Neuronal stem cell (in vitro differentiated cells): ENCODE results near the gene AP5Z1.

Experiments used
- DNase-seq: peaks from one replicate; pipeline ENCODE4 v3.0.0-alpha.2; 2013; ENCODE audit warnings: low spot score
- H2AFZ ChIP-seq: one replicate; pipeline ENCODE4 v1.6.1; 2013; ENCODE audit warnings: mild to moderate bottlenecking, low read length, inconsistent platforms
- H2AK5ac ChIP-seq: 2 replicates; pipeline ENCODE4 v1.6.1; 2013; ENCODE audit warnings: low read depth, mild to moderate bottlenecking, inconsistent platforms, low read length, moderate library complexity, mixed read lengths
- H2BK120ac ChIP-seq: 2 replicates; pipeline ENCODE4 v1.6.1; 2013; ENCODE audit warnings: low read depth, mild to moderate bottlenecking, inconsistent platforms, low read length, moderate library complexity, mixed read lengths
- H2BK12ac ChIP-seq: one replicate; pipeline ENCODE4 v1.6.1; 2013; ENCODE audit warnings: low read length, inconsistent platforms
- H2BK15ac ChIP-seq: 2 replicates; pipeline ENCODE4 v1.6.1; 2013; ENCODE audit warnings: mild to moderate bottlenecking, low read length, inconsistent platforms, mixed read lengths
- H2BK5ac ChIP-seq: one replicate; pipeline ENCODE4 v1.6.1; 2013; ENCODE audit warnings: inconsistent platforms, mild to moderate bottlenecking, low read length, moderate library complexity
- H3K14ac ChIP-seq: one replicate; pipeline ENCODE4 v1.6.1; 2013; ENCODE audit warnings: low read length, inconsistent platforms
- H3K18ac ChIP-seq: 2 replicates; pipeline ENCODE4 v1.6.1; 2013; ENCODE audit warnings: low read length, inconsistent platforms
- H3K23ac ChIP-seq: 2 replicates; pipeline ENCODE4 v1.6.1; 2013; ENCODE audit warnings: low read depth, mild to moderate bottlenecking, mixed read lengths, low read length, inconsistent platforms; ENCODE audit not compliant: poor library complexity
- H3K27ac ChIP-seq: replicated peaks from 3 replicates; pipeline ENCODE4 v1.5.1; 2013; ENCODE audit warnings: low read length, inconsistent platforms
- H3K27me3 ChIP-seq, 3 experiments: 2 replicates each; pipeline ENCODE4 v1.6.1; 2013; ENCODE audit warnings: low read length in 3 of 3, mild to moderate bottlenecking in 2 of 3, inconsistent platforms in 1 of 3, low read depth in 1 of 3, mixed read lengths in 1 of 3, moderate library complexity in 1 of 3; ENCODE audit not compliant: control insufficient read depth in 3 of 3, insufficient read depth in 3 of 3
- H3K36me3 ChIP-seq, 2 donors: replicated peaks in 1 of 2; 2 replicates each; pipeline ENCODE4 v1.6.1; 2013; ENCODE audit warnings: low read length in 2 of 2; ENCODE audit not compliant: control insufficient read depth in 2 of 2, insufficient read depth in 2 of 2
- H3K4ac ChIP-seq: 2 replicates; pipeline ENCODE4 v1.6.1; 2013; ENCODE audit warnings: inconsistent platforms, mild to moderate bottlenecking, low read length, moderate library complexity
- H3K4me1 ChIP-seq, 2 donors: 1 replicate in 1 of 2; 2 replicates in 1 of 2; pipeline ENCODE4 v1.6.1; 2013; ENCODE audit warnings: low read length in 2 of 2, low read depth in 1 of 2; ENCODE audit not compliant: control insufficient read depth in 2 of 2, insufficient read depth in 1 of 2
- H3K4me2 ChIP-seq: one replicate; pipeline ENCODE4 v1.6.1; 2013; ENCODE audit warnings: mild to moderate bottlenecking, low read length, inconsistent platforms; ENCODE audit not compliant: insufficient read depth, poor library complexity, severe bottlenecking
- H3K4me3 ChIP-seq, 2 donors: 2 replicates each; pipeline ENCODE4 v1.5.1; 2013; ENCODE audit warnings: low read length in 2 of 2, mild to moderate bottlenecking in 2 of 2, inconsistent platforms in 1 of 2, moderate library complexity in 1 of 2
- H3K79me1 ChIP-seq: one replicate; pipeline ENCODE4 v1.6.1; 2013; ENCODE audit warnings: low read depth, mild to moderate bottlenecking, inconsistent platforms, low read length, moderate library complexity
- H3K9ac ChIP-seq: one replicate; pipeline ENCODE4 v1.6.1; 2013; ENCODE audit warnings: mild to moderate bottlenecking, low read depth, low read length, inconsistent platforms; ENCODE audit not compliant: poor library complexity
- H3K9me3 ChIP-seq, 2 donors: replicated peaks in 1 of 2; 2 replicates each; pipeline versions ENCODE3 to v1.6.1; 2013; ENCODE audit warnings: low read length in 2 of 2, mild to moderate bottlenecking in 2 of 2, inconsistent platforms in 1 of 2, low read depth in 1 of 2, mixed read lengths in 1 of 2, moderate library complexity in 1 of 2; ENCODE audit not compliant: control insufficient read depth in 2 of 2, insufficient read depth in 1 of 2
- H4K8ac ChIP-seq: one replicate; pipeline ENCODE4 v1.6.1; 2013; ENCODE audit warnings: low read depth, mild to moderate bottlenecking, inconsistent platforms, low read length, moderate library complexity
- H4K91ac ChIP-seq: one replicate; pipeline ENCODE4 v1.6.1; 2013; ENCODE audit warnings: low read length, low read depth, mild to moderate bottlenecking, inconsistent platforms; ENCODE audit not compliant: poor library complexity
- WGBS, 2 donors: extraction: QIAGEN DNeasy Blood & Tissue Kit; methylation state at CpG; one replicate each; pipeline ENCODE4 v1.1.7; 2013; ENCODE audit warnings: missing lambda C conversion rate in 2 of 2, mixed read lengths in 1 of 2; ENCODE audit not compliant: insufficient read length in 2 of 2, insufficient replicate concordance in 1 of 2; ENCODE audit errors: extremely low coverage in 2 of 2; 5-methylcytosine and 5-hydroxymethylcytosine counted together

Gene AP5Z1

GRCh38 chr7:4768597-4769569 lies 6.5 kb upstream of the AP5Z1 start:
- Histone ChIP-seq H2AFZ (no peak overlapping the region), H4K91ac (no peak overlapping the region), H3K27ac (no peak overlapping the region), H3K4me2 (peak overlapping the region; percentile 11), H3K27me3 (no peaks in the 10 kb centered on the region), H3K9me3 (no peaks in the 10 kb centered on the region), H3K79me1 (peaks cover 2% of the 10 kb centered on the region), H3K4me3 (no peak overlapping the region), H3K23ac (no peak overlapping the region), H2BK120ac (no peak overlapping the region), H3K36me3 (peaks cover 9 to 57% of the 10 kb centered on the region in 2 donors), H3K18ac (no peak overlapping the region), H4K8ac (no peak overlapping the region), H3K9ac (no peak overlapping the region), H2AK5ac (no peak overlapping the region), H2BK12ac (no peak overlapping the region), H3K14ac (no peak overlapping the region), H3K4ac (no peak overlapping the region), H2BK15ac (no peak overlapping the region), H2BK5ac (no peak overlapping the region), H3K4me1 (no peaks in the 10 kb centered on the region)
- no CpG with 5 or more reads among the region's 27 CpGs for WGBS, 2 donors
- DNase-seq: no peak

- Histone ChIP-seq H3K27ac (no peak overlapping the region), H2BK120ac (no peak overlapping the region), H3K9ac (no peak overlapping the region), H3K79me1 (peaks cover 2% of the 10 kb centered on the region), H2BK15ac (no peak overlapping the region), H4K91ac (no peak overlapping the region), H3K14ac (no peak overlapping the region), H2BK5ac (no peak overlapping the region), H3K36me3 (peaks cover 5 to 48% of the 10 kb centered on the region in 2 donors), H3K9me3 (no peaks in the 10 kb centered on the region), H3K27me3 (no peaks in the 10 kb centered on the region), H4K8ac (no peak overlapping the region), H2AFZ (no peak overlapping the region), H3K4me3 (no peak overlapping the region), H3K4me1 (peaks cover 4% of the 10 kb centered on the region in 2 donors), H2AK5ac (no peak overlapping the region), H3K18ac (no peak overlapping the region), H3K23ac (no peak overlapping the region), H3K4me2 (no peak overlapping the region), H2BK12ac (no peak overlapping the region), H3K4ac (no peak overlapping the region)
- no CpG with 5 or more reads among the region's 7 CpGs for WGBS, 2 donors
- DNase-seq: no peak
These were observed 5.7 kb upstream of the AP5Z1 start for GRCh38 chr7:4769761-4770160.

GRCh38 chr7:4770886-4771285 lies 4.5 kb upstream of the AP5Z1 start:
- Histone ChIP-seq H3K9ac (no peak overlapping the region), H3K4ac (no peak overlapping the region), H3K4me3 (no peak overlapping the region), H2BK15ac (no peak overlapping the region), H2AFZ (no peak overlapping the region), H3K79me1 (peaks cover 5% of the 10 kb centered on the region), H3K4me2 (no peak overlapping the region), H4K91ac (no peak overlapping the region), H2BK12ac (no peak overlapping the region), H3K36me3 (peaks cover 4 to 37% of the 10 kb centered on the region in 2 donors), H3K14ac (no peak overlapping the region), H3K27me3 (no peaks in the 10 kb centered on the region), H2AK5ac (no peak overlapping the region), H3K18ac (no peak overlapping the region), H4K8ac (no peak overlapping the region), H2BK120ac (no peak overlapping the region), H2BK5ac (no peak overlapping the region), H3K9me3 (no peaks in the 10 kb centered on the region), H3K23ac (no peak overlapping the region), H3K4me1 (peaks cover 4 to 7% of the 10 kb centered on the region in 2 donors), H3K27ac (no peak overlapping the region)
- no peak for DNase-seq
- WGBS, 2 donors: no CpG with 5 or more reads among the region's 9 CpGs

- peak overlapping the region; percentile 5 for H3K23ac ChIP-seq
- no peak overlapping the region for H4K8ac ChIP-seq
- no peaks in the 10 kb centered on the region for H3K27me3 ChIP-seq
- DNase-seq: no peak
- no peak overlapping the region for H3K4me3 ChIP-seq
- H2BK5ac ChIP-seq: no peak overlapping the region
- H2BK15ac ChIP-seq: no peak overlapping the region
- no peak overlapping the region for H2AK5ac ChIP-seq
- H3K18ac ChIP-seq: no peak overlapping the region
- no peak overlapping the region for H3K4me2 ChIP-seq
- H3K9ac ChIP-seq: no peak overlapping the region
- no peak overlapping the region for H2AFZ ChIP-seq
- H3K79me1 ChIP-seq: peaks cover 5% of the 10 kb centered on the region
- H3K4me1 ChIP-seq: peaks cover 8 to 11% of the 10 kb centered on the region in 2 donors
- H4K91ac ChIP-seq: no peak overlapping the region
- H2BK120ac ChIP-seq: no peak overlapping the region
- no peak overlapping the region for H3K4ac ChIP-seq
- no CpG with 5 or more reads among the region's 9 CpGs for WGBS, 2 donors
- no peak overlapping the region for H3K27ac ChIP-seq
- H3K36me3 ChIP-seq: peaks cover 4 to 29% of the 10 kb centered on the region in 2 donors
- H2BK12ac ChIP-seq: no peak overlapping the region
- H3K14ac ChIP-seq: no peak overlapping the region
- no peaks in the 10 kb centered on the region for H3K9me3 ChIP-seq
These were observed 3.7 kb upstream of the AP5Z1 start for GRCh38 chr7:4771737-4772136.
